ENCODE measurements around the gene MBTPS1. TPM values are rescaled to one million over a fixed set of nuclear protein-coding genes. Genes with fewer than 3 reads are reported as not detected.

MBTPS1 gene
- total RNA-seq, 1 donor from 2014 or later = 70.9 TPM

- TF ChIP-seq CTCF (IDR thresholded peaks at IDR 0.05; ENCODE audit: insufficient read depth, low read length, poor library complexity, severe bottlenecking) = no peak
- Histone ChIP-seq H3K36me3 (ENCODE audit: control insufficient read depth, insufficient read depth, low read length) (no peaks in the 10 kb centered on the region), H3K4me3 (ENCODE audit: low read depth, low read length) (no peak overlapping the region), H3K27me3 (ENCODE audit: control insufficient read depth, insufficient read depth, low read length) (peaks cover 16% of the 10 kb centered on the region)
- DNase-seq (ENCODE audit: low read depth) = no peak
Measured at GRCh38 chr16:84033251-84034195, 83.2 kb downstream of the MBTPS1 start.

GRCh38 chr16:84032458-84033178 is 84.1 kb downstream of the MBTPS1 start:
- no peak for TF ChIP-seq CTCF (IDR thresholded peaks at IDR 0.05; ENCODE audit: insufficient read depth, low read length, poor library complexity, severe bottlenecking)
- H3K27me3 ChIP-seq (ENCODE audit: control insufficient read depth, insufficient read depth, low read length) = peaks cover 13% of the 10 kb centered on the region
- H3K36me3 ChIP-seq (ENCODE audit: control insufficient read depth, insufficient read depth, low read length) = no peaks in the 10 kb centered on the region
- no peak for DNase-seq (ENCODE audit: low read depth)
- no peak overlapping the region for H3K4me3 ChIP-seq (ENCODE audit: low read depth, low read length)

GRCh38 chr16:84031556-84031955 is 85.2 kb downstream of the MBTPS1 start:
- Histone ChIP-seq H3K4me3 (ENCODE audit: low read depth, low read length) (no peak overlapping the region), H3K27me3 (ENCODE audit: control insufficient read depth, insufficient read depth, low read length) (peaks cover 16% of the 10 kb centered on the region), H3K36me3 (ENCODE audit: control insufficient read depth, insufficient read depth, low read length) (no peaks in the 10 kb centered on the region)
- DNase-seq (ENCODE audit: low read depth) = no peak
- no peak for TF ChIP-seq CTCF (IDR thresholded peaks at IDR 0.05; ENCODE audit: insufficient read depth, low read length, poor library complexity, severe bottlenecking)

- no peaks in the 10 kb centered on the region for H3K36me3 ChIP-seq (ENCODE audit: control insufficient read depth, insufficient read depth, low read length)
- no peak for TF ChIP-seq CTCF (IDR thresholded peaks at IDR 0.05; ENCODE audit: insufficient read depth, low read length, poor library complexity, severe bottlenecking)
- no peak for DNase-seq (ENCODE audit: low read depth)
- no peak overlapping the region for H3K4me3 ChIP-seq (ENCODE audit: low read depth, low read length)
- H3K27me3 ChIP-seq (ENCODE audit: control insufficient read depth, insufficient read depth, low read length) = peaks cover 16% of the 10 kb centered on the region
Measured at GRCh38 chr16:84029297-84030047, 87.3 kb downstream of the MBTPS1 start.

- H3K36me3 ChIP-seq (ENCODE audit: control insufficient read depth, insufficient read depth, low read length) = no peaks in the 10 kb centered on the region
- peaks cover 16% of the 10 kb centered on the region for H3K27me3 ChIP-seq (ENCODE audit: control insufficient read depth, insufficient read depth, low read length)
- TF ChIP-seq CTCF (IDR thresholded peaks at IDR 0.05; ENCODE audit: insufficient read depth, low read length, poor library complexity, severe bottlenecking) = no peak
- H3K4me3 ChIP-seq (ENCODE audit: low read depth, low read length) = no peak overlapping the region
- DNase-seq (ENCODE audit: low read depth) = no peak
Measured at GRCh38 chr16:84027625-84028024, 89.1 kb downstream of the MBTPS1 start.

All from kidney epithelial cell (primary cell).